Smooth muscle cell of the brain vasculature (primary cell): Measurements from ENCODE around the gene GSDMA.
"Not testable (repeated sequence)": the region's sequence is repeated elsewhere in the genome, so short reads cannot be mapped to it uniquely, and the experiment has no call there.

Experiments used
- DNase-seq: peaks from one replicate; pipeline ENCODE4 v3.0.0-alpha.2; 2012; ENCODE audit warnings: low read depth, low spot score

The GSDMA gene

DNA sequence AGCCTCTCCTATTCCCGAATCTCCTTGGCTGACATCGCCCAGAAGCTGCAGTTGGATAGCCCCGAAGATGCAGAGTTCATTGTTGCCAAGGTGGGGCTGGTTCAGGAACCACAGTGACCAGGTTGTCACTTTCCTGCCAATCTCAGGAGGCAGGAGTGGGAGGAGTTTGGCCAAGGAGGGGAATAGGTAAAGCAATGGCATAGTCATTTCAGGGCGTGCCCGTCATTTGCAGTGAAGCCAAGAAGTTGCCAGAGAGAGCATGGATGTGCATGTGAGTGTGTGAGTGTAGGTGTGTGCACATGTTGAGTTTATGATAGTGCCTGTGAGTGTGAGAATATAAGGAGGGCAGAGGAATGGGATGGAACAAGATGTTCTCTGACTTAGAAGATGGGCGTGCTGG lies 32.6 kb downstream of the GSDMA start:
- DNase-seq: no peak

DNA sequence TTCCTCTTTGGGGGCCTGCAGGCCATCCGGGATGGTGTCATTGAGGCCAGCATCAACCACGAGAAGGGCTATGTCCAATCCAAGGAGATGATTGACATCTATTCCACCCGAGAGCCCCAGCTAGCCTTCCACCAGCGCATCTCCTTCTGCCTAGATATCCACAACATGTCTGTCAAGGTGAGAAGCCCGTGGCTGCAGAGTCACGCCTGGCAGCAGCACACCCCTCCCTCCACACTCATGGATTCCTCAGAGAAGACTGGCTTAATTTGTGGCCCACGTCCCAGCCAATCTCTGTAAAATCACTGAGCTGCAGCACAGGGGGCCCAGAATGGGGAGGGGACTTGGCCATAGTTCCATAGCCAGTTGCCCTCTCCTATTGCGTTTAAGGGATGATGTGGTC lies 33.4 kb downstream of the GSDMA start:
- DNase-seq: no peak

DNA sequence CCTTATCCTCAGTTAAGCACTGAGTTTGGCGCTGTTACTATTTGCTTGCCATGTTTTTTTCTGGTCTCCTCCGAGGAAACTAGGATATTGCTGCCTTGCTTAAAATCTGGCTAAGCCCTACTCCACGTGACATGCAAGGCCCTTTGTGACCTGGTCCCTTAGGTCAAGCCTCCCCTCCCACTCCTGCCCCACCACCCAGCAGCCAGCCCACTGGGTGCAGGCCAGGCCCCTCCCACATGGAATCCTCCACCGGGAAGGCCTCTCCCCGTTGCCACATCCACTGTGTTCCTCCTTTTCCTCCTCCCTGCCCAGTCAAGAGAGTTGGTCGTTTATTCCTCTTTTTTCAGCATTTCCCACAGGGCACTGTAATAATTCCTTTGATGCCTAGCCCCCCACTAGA lies 34.0 kb downstream of the GSDMA start:
- no peak for DNase-seq

DNA sequence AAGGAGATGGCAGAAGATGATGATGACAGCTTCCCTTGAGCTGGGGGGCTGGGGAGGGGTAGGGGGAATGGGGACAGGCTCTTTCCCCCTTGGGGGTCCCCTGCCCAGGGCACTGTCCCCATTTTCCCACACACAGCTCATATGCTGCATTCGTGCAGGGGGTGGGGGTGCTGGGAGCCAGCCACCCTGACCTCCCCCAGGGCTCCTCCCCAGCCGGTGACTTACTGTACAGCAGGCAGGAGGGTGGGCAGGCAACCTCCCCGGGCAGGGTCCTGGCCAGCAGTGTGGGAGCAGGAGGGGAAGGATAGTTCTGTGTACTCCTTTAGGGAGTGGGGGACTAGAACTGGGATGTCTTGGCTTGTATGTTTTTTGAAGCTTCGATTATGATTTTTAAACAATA lies 34.7 kb downstream of the GSDMA start:
- no peak for DNase-seq

DNA sequence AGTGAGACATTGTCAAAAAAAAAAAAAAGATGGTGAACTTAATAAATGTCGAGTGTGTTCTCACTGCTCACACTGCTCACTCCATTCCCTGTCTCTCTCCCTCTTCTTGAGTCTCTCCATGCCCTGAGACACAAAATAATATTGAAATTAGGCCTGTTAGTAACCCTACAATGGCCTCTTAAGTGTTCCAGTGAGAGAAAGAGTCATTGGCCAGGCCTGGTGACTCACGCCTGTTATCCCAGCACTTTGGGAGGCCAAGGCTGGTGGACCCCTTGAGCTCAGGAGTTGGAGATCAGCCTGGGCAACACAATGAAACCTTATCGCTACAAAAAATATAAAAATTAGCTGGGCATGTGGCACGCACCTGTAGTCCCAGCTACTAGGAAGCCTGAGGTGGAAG lies 36.3 kb downstream of the GSDMA start:
- no peak for DNase-seq

DNA sequence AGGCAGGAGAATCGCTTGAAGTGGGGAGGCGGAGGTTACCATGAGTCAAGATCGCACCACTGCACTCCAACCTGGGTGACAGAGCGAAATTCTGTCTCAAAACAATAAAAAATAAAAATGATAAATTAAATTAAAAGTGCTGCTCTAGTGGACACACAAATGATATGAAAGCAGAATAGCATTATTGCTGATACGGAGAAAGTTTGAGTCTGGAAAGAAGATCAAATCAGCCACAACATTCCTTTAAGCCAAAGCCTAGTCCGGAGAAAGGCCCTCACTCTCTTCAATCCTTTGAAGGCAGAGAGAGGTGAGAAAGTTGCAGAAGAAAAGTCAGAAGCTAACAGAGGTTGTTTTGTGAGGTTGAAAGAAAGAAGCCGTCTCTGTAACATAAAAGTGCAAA lies 37.4 kb downstream of the GSDMA start:
- no peak for DNase-seq

DNA sequence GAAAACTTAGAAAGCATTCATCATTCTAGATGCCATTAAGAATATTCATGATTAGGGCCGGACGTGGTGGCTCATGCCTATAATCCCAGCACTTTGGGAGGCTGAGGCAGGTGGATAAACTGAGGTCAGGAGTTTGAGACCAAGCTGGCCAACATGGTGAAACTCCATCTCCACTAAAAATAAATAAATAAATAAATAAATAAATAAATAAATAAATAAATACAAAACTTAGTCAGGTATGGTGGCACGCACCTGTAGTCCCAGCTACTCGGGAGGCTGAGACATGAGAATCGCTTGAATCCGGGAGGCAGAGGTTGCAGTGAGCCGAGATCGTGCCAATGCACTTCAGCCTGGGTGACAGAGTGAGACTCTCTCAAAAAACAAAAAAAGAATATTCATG lies 38.5 kb downstream of the GSDMA start:
- DNase-seq: not testable (repeated sequence)

DNA sequence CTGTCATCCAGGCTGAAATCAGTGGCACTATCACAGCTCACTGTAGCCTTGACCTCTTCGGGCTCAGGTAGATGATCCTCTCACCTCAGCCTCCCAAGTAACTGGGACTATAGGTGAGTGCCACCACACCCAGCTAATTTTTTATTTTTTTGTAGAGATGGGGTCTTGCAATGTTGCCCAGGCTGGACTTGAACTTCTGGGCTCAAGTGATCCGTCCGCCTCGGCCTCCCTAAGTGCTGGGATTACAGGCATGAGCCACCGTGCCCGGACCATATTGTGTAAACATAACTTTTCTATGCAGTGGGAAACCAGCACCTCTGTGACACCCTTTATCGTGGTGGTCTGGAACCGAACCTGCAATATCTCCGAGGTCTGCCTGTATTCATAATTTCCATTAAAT lies 41.3 kb downstream of the GSDMA start:
- no peak for DNase-seq

DNA sequence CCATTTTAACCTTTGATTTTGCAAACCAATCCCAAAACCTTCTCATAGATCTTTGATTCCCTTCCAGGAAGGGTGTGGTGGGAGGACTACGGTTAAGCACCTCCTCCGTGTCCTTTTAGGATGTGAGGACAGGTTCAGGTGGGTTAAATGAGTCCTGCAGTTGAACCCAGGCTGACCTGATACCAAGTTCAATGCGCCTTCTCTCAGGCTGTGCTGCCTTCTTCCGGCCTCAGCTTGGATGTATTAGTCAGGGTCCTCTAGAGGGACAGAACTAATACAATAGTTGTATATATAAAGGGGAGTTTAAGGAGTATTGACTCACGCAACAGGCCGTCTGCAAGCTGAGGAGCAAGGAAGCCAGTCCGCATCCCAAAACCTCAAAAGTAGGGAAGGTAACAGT lies 41.9 kb downstream of the GSDMA start:
- no peak for DNase-seq

DNA sequence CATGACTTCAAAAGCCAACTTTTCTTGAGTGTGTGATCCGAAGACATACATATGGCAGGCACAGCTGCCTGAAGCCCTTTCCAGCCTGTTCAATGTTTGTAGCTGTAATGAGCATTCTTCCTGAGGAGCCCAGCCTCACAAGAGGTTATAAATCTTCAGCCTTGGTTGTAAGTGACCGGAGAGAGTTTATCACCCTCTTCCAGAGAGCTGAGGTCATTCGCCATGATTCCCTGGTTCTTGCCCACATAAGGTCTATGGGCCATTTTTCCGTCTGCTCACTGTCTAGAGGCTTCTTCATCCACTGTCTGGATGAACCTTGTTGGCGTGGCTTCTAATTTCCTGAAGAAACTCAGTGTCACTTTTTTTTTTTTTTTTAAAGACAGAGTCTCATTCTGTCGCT lies 42.7 kb downstream of the GSDMA start:
- DNase-seq: no peak

DNA sequence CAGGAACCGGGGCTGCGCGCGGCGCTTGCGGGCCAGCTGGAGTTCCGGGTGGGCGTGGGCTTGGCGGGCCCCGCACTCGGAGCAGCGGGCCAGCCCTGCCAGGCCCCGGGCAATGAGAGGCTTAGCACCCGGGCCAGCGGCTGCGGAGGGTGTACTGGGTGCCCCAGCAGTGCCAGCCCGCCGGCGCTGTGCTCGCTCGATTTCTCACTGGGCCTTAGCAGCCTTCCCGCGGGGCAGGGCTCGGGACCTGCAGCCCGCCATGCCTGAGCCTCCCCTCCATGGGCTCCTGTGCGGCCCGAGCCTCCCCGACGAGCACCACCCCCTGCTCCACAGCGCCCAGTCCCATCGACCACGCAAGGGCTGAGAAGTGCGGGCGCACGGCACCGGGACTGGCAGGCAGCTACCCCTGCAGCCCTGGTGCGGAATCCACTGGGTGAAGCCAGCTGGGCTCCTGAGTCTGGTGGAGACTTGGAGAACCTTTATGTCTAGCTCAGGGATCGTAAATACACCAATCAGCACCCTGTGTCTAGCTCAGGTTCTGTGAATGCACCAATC lies 48.2 kb downstream of the GSDMA start:
- DNase-seq: not testable (repeated sequence)

DNA sequence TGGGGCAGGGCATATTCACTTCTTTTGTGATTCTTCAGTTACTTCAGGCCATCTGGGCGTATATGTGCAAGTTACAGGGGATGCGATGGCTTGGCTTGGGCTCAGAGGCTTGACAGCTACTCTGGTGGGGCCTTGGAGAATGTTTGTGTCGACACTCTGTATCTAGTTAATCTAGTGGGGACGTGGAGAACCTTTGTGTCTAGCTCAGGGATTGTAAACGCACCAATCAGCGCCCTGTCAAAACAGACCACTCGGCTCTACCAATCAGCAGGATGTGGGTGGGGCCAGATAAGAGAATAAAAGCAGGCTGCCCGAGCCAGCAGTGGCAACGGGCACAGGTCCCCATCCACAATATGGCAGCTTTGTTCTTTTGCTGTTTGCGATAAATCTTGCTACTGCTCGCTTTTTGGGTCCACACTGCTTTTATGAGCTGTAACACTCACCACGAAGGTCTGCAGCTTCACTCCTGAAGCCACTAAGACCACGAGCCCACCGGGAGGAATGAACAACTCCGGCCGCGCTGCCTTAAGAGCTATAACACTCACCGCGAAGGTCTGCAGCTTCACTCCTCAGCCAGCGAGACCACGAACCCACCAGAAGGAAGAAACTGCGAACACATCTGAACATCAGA lies 49.3 kb downstream of the GSDMA start:
- not testable (repeated sequence) for DNase-seq

DNA sequence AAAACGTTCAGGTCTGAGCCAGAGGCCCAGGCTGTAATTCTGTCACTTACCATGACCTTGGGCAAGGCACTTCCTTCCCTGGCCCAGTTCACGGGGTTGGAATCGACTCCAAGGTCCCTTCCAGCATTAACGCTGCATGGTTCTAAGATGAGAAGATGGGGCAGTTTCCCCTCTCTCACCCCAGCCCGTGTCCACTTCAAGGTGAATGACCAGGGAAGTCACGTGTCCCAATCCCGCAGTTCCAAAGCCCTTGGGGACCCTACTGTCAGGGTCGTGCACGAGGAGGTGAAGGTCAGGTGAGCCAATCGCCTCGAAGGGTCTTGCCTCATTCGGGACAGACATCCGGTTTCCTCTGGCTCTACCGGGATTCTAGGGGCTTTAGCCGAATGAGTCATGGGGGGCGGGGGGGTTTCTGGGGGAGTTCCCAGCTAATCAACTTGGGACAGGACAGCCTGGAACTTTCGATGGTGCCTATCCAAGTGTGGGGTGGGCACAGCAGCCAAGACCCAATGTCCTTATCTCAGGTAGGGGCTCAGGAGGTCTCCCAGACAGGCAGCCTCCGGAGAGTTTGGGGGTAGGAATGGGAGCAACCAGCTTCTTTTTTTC lies 51.7 kb downstream of the GSDMA start:
- DNase-seq: no peak

DNA sequence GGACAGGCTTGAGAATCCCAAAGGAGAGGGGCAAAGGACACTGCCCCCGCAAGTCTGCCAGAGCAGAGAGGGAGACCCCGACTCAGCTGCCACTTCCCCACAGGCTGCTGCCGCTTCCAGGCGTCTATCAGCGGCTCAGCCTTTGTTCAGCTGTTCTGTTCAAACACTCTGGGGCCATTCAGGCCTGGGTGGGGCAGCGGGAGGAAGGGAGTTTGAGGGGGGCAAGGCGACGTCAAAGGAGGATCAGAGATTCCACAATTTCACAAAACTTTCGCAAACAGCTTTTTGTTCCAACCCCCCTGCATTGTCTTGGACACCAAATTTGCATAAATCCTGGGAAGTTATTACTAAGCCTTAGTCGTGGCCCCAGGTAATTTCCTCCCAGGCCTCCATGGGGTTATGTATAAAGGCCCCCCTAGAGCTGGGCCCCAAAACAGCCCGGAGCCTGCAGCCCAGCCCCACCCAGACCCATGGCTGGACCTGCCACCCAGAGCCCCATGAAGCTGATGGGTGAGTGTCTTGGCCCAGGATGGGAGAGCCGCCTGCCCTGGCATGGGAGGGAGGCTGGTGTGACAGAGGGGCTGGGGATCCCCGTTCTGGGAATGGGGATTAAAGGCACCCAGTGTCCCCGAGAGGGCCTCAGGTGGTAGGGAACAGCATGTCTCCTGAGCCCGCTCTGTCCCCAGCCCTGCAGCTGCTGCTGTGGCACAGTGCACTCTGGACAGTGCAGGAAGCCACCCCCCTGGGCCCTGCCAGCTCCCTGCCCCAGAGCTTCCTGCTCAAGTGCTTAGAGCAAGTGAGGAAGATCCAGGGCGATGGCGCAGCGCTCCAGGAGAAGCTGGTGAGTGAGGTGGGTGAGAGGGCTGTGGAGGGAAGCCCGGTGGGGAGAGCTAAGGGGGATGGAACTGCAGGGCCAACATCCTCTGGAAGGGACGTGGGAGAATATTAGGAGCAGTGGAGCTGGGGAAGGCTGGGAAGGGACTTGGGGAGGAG lies 52.5 kb downstream of the GSDMA start, which contains the start of gene CSF3:
Gene CSF3 (plus strand): TSS at position 436 of the 993 bp plus-strand sequence. CDS start 35 bp downstream, at position 471.
- no peak for DNase-seq

DNA sequence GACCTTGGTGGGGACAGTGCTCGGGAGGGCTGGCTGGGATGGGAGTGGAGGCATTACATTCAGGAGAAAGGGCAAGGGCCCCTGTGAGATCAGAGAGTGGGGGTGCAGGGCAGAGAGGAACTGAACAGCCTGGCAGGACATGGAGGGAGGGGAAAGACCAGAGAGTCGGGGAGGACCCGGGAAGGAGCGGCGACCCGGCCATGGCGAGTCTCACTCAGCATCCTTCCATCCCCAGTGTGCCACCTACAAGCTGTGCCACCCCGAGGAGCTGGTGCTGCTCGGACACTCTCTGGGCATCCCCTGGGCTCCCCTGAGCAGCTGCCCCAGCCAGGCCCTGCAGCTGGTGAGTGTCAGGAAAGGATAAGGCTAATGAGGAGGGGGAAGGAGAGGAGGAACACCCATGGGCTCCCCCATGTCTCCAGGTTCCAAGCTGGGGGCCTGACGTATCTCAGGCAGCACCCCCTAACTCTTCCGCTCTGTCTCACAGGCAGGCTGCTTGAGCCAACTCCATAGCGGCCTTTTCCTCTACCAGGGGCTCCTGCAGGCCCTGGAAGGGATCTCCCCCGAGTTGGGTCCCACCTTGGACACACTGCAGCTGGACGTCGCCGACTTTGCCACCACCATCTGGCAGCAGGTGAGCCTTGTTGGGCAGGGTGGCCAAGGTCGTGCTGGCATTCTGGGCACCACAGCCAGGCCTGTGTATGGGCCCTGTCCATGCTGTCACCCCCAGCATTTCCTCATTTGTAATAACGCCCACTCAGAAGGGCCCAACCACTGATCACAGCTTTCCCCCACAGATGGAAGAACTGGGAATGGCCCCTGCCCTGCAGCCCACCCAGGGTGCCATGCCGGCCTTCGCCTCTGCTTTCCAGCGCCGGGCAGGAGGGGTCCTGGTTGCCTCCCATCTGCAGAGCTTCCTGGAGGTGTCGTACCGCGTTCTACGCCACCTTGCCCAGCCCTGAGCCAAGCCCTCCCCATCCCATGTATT lies 53.5 kb downstream of the GSDMA start:
- DNase-seq: no peak

DNA sequence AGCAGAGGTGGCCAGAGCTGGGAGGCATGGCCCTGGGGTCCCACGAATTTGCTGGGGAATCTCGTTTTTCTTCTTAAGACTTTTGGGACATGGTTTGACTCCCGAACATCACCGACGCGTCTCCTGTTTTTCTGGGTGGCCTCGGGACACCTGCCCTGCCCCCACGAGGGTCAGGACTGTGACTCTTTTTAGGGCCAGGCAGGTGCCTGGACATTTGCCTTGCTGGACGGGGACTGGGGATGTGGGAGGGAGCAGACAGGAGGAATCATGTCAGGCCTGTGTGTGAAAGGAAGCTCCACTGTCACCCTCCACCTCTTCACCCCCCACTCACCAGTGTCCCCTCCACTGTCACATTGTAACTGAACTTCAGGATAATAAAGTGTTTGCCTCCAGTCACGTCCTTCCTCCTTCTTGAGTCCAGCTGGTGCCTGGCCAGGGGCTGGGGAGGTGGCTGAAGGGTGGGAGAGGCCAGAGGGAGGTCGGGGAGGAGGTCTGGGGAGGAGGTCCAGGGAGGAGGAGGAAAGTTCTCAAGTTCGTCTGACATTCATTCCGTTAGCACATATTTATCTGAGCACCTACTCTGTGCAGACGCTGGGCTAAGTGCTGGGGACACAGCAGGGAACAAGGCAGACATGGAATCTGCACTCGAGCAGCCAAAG lies 54.7 kb downstream of the GSDMA start:
- no peak for DNase-seq

DNA sequence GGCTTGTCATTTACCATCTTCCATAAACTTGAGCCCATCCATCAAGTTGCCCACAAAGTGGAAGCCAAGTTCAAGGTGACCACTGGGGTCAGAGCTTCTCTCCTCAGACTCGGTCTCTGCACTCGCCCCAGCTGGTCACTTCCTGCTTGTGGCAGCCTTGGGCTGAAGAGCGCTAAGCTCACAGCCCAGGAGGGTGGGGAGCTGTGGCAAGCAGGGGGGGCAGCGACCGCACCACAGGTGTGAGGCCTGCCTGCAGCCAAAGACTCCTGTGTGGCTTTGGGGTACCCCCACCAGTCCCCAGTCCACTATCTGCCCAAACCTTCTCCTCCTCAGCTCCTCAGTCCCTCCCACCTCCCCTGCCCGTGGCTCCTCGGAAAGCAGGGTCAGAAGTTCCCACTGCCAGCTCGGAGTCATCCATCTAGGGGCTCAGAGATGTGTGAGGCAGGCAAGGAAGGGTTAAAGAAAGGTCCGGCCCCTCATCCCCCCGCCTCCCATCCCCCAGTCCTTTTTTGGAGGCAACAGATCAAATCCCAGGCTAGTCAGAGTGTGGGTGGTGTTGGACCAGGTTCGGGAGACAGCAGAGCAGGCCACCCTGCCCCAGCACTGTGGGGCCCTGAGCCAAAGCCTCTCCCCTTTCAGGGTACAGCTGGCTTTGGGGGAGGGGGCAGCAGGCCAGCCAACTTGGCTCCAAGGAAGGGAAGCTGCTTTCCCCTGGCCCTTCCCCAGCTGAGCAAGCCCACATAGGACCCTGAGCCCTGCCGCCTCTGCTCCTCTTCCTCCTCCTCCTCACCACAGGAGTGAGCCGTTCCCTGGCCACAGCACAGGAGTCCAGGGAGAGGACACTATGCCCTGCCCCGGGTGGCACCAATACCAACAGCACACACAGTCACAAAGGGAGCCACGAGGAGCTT lies 55.7 kb downstream of the GSDMA start:
- no peak for DNase-seq

DNA sequence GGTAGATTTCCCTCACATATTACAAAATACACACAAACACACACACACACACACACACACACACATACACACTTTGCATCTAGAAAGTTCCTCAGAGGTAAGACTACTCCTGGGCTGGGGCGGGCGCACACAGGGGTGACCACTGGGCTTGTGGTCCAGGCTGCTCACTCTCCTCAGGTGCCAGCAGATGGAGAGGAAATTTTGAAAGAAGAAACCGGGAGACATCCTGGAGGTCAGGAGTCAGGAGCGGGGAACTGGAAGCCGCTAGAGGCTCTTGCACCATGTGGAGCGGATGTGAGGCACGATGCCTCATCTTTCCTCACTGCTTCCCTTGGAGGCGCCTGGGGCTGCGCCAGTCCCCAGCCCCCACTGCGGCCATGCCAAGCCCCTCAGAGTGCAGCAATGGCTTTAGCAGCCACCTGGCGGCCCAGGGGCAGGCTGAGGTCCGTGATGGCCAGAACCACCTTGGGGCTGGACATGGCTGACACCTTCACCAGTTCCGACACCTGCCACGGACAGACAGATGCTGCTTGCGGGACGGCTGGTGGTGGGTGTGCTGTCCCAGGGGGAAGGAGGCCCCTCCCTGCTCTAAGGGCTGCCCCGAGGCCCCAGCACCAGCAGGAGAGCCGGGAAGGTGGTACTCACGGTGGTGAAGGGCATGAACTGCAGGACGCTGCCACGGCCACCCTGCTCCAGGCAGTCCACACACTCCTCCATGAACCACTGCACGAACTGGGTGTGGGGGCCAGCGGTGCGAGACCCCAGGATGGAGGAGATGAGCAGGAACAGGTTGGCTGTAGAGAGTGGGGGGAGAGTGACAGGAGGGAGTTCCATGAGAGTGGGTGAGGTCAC lies 56.6 kb downstream of the GSDMA start:
- DNase-seq: no peak
